PFSK-1 (cell line): ENCODE data around the gene DIRAS3.

Experiments
- FOXP2 ChIP-seq: optimal IDR thresholded peaks from 2 replicates; pipeline ENCODE3; 2011; ENCODE audit warnings: borderline replicate concordance, control low read depth, inconsistent platforms; ENCODE audit not compliant: insufficient read depth; ENCODE audit errors: extremely low read length, extremely low read depth
- POLR2AphosphoS5 ChIP-seq: IDR thresholded peaks from 2 replicates; pipeline ENCODE4 v1.6.1; 2012; ENCODE audit warnings: low read depth, mild to moderate bottlenecking, control low read depth, low read length, moderate library complexity
- TAF1 ChIP-seq: IDR thresholded peaks from 2 replicates; pipeline ENCODE4 v1.6.1; 2012; ENCODE audit warnings: low read length, control low read depth, borderline replicate concordance; ENCODE audit not compliant: insufficient read depth
- TF ChIP-seq, protein P1 (sequence below), 2 experiments: IDR thresholded peaks; 2 replicates each; pipeline versions ENCODE4 v1.6.1 to v1.8.0; 2011 to 2012; ENCODE audit warnings: low read depth in 2 of 2, low read length in 2 of 2, control low read depth in 1 of 2, inconsistent platforms in 1 of 2, mild to moderate bottlenecking in 1 of 2, moderate library complexity in 1 of 2; ENCODE audit not compliant: insufficient read depth in 1 of 2

DNA sequence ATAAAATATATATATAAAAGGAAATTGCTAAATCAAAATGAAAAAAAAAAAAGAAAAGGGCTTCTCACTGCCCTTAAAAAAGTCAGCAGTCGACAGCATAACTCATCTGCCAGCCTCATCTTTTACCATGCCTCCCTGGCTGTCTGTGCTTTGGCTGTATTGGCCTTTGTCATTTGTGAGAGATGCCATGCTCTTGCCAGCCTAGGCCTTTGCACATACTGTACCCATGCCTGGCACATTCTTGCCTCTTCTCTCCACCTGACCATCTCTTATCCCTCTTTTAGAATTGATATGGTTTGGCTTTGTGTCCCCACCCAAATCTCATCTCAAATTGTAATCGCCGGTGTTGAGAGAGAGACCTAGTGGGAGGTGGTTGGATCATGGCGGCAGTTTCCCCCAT lies 37.1 kb downstream of the DIRAS3 start:
- no peak for TF ChIP-seq TAF1
- no peak for TF ChIP-seq POLR2AphosphoS5
- no peak for TF ChIP-seq FOXP2
- TF ChIP-seq, protein P1, sequence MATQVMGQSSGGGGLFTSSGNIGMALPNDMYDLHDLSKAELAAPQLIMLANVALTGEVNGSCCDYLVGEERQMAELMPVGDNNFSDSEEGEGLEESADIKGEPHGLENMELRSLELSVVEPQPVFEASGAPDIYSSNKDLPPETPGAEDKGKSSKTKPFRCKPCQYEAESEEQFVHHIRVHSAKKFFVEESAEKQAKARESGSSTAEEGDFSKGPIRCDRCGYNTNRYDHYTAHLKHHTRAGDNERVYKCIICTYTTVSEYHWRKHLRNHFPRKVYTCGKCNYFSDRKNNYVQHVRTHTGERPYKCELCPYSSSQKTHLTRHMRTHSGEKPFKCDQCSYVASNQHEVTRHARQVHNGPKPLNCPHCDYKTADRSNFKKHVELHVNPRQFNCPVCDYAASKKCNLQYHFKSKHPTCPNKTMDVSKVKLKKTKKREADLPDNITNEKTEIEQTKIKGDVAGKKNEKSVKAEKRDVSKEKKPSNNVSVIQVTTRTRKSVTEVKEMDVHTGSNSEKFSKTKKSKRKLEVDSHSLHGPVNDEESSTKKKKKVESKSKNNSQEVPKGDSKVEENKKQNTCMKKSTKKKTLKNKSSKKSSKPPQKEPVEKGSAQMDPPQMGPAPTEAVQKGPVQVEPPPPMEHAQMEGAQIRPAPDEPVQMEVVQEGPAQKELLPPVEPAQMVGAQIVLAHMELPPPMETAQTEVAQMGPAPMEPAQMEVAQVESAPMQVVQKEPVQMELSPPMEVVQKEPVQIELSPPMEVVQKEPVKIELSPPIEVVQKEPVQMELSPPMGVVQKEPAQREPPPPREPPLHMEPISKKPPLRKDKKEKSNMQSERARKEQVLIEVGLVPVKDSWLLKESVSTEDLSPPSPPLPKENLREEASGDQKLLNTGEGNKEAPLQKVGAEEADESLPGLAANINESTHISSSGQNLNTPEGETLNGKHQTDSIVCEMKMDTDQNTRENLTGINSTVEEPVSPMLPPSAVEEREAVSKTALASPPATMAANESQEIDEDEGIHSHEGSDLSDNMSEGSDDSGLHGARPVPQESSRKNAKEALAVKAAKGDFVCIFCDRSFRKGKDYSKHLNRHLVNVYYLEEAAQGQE (IDR thresholded peaks at IDR 0.05; ENCODE audit: insufficient read depth in 1 of 2, low read depth in 2 of 2, low read length in 2 of 2), result no peak
